Stomach (tissue), 9 donors: ENCODE results near the gene IRF2BP2. TPM values are rescaled to one million over a fixed set of nuclear protein-coding genes. Genes with fewer than 3 reads are reported as not detected.

Experiments
- DNase-seq, 2 donors: peaks; one replicate each; pipeline versions ENCODE4 v3.0.0 to v3.0.0-alpha.2; 2013 to 2019
- H3K27ac ChIP-seq, 5 donors: fragments of 200-600 bp in 4 of 5; sonication (generic) in 4 of 5; one replicate each; pipeline ENCODE4 v1.5.1; 2013 to 2019; ENCODE audit warnings: mild to moderate bottlenecking in 1 of 5, moderate library complexity in 1 of 5
- H3K27me3 ChIP-seq, 3 donors: fragments of 200-600 bp; sonication (generic); one replicate each; pipeline ENCODE4 v1.5.1; 2017 to 2019; ENCODE audit warnings: mixed run types in 1 of 3
- H3K36me3 ChIP-seq, 4 donors: fragments of 200-600 bp; sonication (generic); 1 replicate in 3 of 4; 2 replicates in 1 of 4; pipeline ENCODE4 v1.5.1; 2016 to 2019
- H3K4me1 ChIP-seq, 4 donors: fragments of 200-600 bp; sonication (generic); one replicate each; pipeline ENCODE4 v1.5.1; 2016 to 2019
- H3K4me3 ChIP-seq, 4 donors: fragments of 200-600 bp; sonication (generic) in 3 of 4; one replicate each; pipeline ENCODE4 v1.5.1; 2016 to 2019; ENCODE audit warnings: mild to moderate bottlenecking in 1 of 4
- H3K9me3 ChIP-seq, 4 donors: fragments of 200-600 bp; sonication (generic); one replicate each; pipeline ENCODE4 v1.5.1; 2016 to 2019
- CTCF ChIP-seq, 7 experiments: fragments of 450-650 bp in 4 of 7; fragments of 200-600 bp in 3 of 7; sonication (generic) in 3 of 7; IDR thresholded peaks; one replicate each; pipeline ENCODE4 v1.5.1; 2016 to 2019; ENCODE audit warnings: antibody characterized with exemption in 7 of 7, control low read depth in 2 of 7, mild to moderate bottlenecking in 1 of 7
- EP300 ChIP-seq: sonication (generic); formaldehyde crosslinking; IDR thresholded peaks from one replicate; pipeline ENCODE4 v1.6.1; 2017; ENCODE audit warnings: antibody characterized with exemption
- POLR2A ChIP-seq, 4 donors: fragments of 450-650 bp; IDR thresholded peaks; one replicate each; pipeline ENCODE4 v1.6.1; 2016; ENCODE audit warnings: antibody characterized with exemption in 4 of 4, control low read depth in 2 of 4, mild to moderate bottlenecking in 1 of 4, moderate library complexity in 1 of 4
- POLR2AphosphoS5 ChIP-seq, 3 donors: sonication (generic); formaldehyde crosslinking; IDR thresholded peaks; one replicate each; pipeline ENCODE4 v1.6.1; 2016; ENCODE audit warnings: antibody characterized with exemption in 3 of 3
- WGBS, 5 donors: extraction: QIAGEN DNeasy Blood & Tissue Kit in 3 of 5; methylation state at CpG; one replicate each; pipeline versions ENCODE4 v1.1.5 to v1.1.7; 2013 to 2018; 5-methylcytosine and 5-hydroxymethylcytosine counted together
- intact Hi-C: fragments of 100-400 bp; cut with DNase I; formaldehyde crosslinking; loops from one replicate; pipeline ENCODE4 v1.15.1; 2023; ENCODE audit warnings: low total_unique reads
- polyA plus RNA-seq, 3 donors: library from polyadenylated mRNA; stranded (reverse); fragments of 200-250 nt; gene quantifications; one replicate each; pipeline ENCODE4 v1.2.3, GENCODE V29; 2013
- total RNA-seq, 5 donors: library from RNA; depleted of rRNA; stranded (reverse); fragments of >200 nt; gene quantifications; one replicate each; pipeline versions ENCODE4 v1.1.0 to v1.2.3, GENCODE V29; 2014 to 2016
- donor health status: healthy with polysubstance abuse.
- donor health status: Bipolar disorder and iron deficiency.
- donor health status: healthy.

The IRF2BP2 gene
- total and polyA plus RNA-seq, 8 donors = 39.6 to 218 (median 63.1) TPM

GRCh38 chr1:234603221-234604204, 6.5 kb downstream of the IRF2BP2 start:
- intact Hi-C loops = no loop called here
- Histone ChIP-seq H3K27me3 (no peaks in the 10 kb centered on the region), H3K27ac (peak overlapping the region; percentile 85 to 100 (median 100)), H3K36me3 (peaks cover 10 to 26% (median 20%) of the 10 kb centered on the region in 4 donors), H3K4me1 (peaks cover 43 to 62% (median 51%) of the 10 kb centered on the region in 4 donors), H3K4me3 (peak overlapping the region; percentile 69 to 87 (median 72)), H3K9me3 (no peaks in the 10 kb centered on the region)
- WGBS, 5 donors = 2 to 3% (median 2%) methylated on average over 6 of the region's 6 CpGs
- no peak for TF ChIP-seq EP300
- TF ChIP-seq POLR2A (IDR thresholded peaks at IDR 0.05) = peak in 1 of 4 donors; percentile 46
- peak; percentile 53 to 66 (median 62) for TF ChIP-seq POLR2AphosphoS5 (IDR thresholded peaks at IDR 0.05)
- no peak for TF ChIP-seq CTCF (IDR thresholded peaks at IDR 0.05)
- peak in 1 of 2 donors; percentile 74 for DNase-seq

GRCh38 chr1:234602334-234603220, 7.4 kb downstream of the IRF2BP2 start:
- H3K27me3 ChIP-seq = no peaks in the 10 kb centered on the region
- intact Hi-C loops = no loop called here
- TF ChIP-seq POLR2AphosphoS5 (IDR thresholded peaks at IDR 0.05) (peak; percentile 90 to 98 (median 97)), CTCF (IDR thresholded peaks at IDR 0.05) (no peak), EP300 (no peak), POLR2A (IDR thresholded peaks at IDR 0.05) (peak in 2 of 4 donors; percentile 25 to 39)
- peaks cover 43 to 66% (median 56%) of the 10 kb centered on the region in 4 donors for H3K4me1 ChIP-seq
- H3K36me3 ChIP-seq = peaks cover 8 to 21% (median 16%) of the 10 kb centered on the region in 4 donors
- peak overlapping the region in 3 of 4 donors; percentile 13 to 71 (median 69) for H3K4me3 ChIP-seq
- peak overlapping the region; percentile 84 to 100 (median 100) for H3K27ac ChIP-seq
- DNase-seq = peak; percentile 43 to 94
- no peaks in the 10 kb centered on the region for H3K9me3 ChIP-seq
- WGBS, 5 donors = 14 to 23% (median 21%) methylated on average over 7 of the region's 7 CpGs

- Histone ChIP-seq H3K9me3 (no peaks in the 10 kb centered on the region), H3K27ac (peak overlapping the region; percentile 99 to 100 (median 100)), H3K27me3 (no peaks in the 10 kb centered on the region), H3K36me3 (peaks cover 0 to 10% (median 5%) of the 10 kb centered on the region in 4 donors), H3K4me1 (peaks cover 36 to 60% (median 53%) of the 10 kb centered on the region in 4 donors), H3K4me3 (peak overlapping the region in 1 of 4 donors; percentile 46)
- 5 to 14% (median 11%) methylated on average over 10 of the region's 10 CpGs for WGBS, 5 donors
- intact Hi-C loops = no loop called here
- DNase-seq = peak in 1 of 2 donors; percentile 74
- no peak for TF ChIP-seq POLR2A (IDR thresholded peaks at IDR 0.05)
- peak in 2 of 3 donors; percentile 47 to 51 for TF ChIP-seq POLR2AphosphoS5 (IDR thresholded peaks at IDR 0.05)
Measured at GRCh38 chr1:234601301-234602017, 8.5 kb downstream of the IRF2BP2 start.
